Liver (tissue), 9 donors: ENCODE data around the gene WWOX. TPM values are rescaled to one million over a fixed set of nuclear protein-coding genes. Genes with fewer than 3 reads are reported as not detected.
A peak's percentile ranks its signal among the peaks of the same experiment; 100 is the strongest.

ENCODE experiments used
- DNase-seq: peaks from one replicate; pipeline ENCODE4 v3.0.0-alpha.2; 2017; ENCODE audit warnings: low spot score
- H3K27ac ChIP-seq, 2 donors: one replicate each; pipeline ENCODE4 v1.7.0; 2013; ENCODE audit warnings: inconsistent platforms in 2 of 2, low read length in 2 of 2, control low read depth in 1 of 2, low read depth in 1 of 2, mild to moderate bottlenecking in 1 of 2
- H3K27me3 ChIP-seq, 4 donors: one replicate each; pipeline versions ENCODE4 v1.6.1 to v1.7.0; 2013; ENCODE audit warnings: low read length in 3 of 4, inconsistent platforms in 1 of 4, mild to moderate bottlenecking in 1 of 4, moderate library complexity in 1 of 4; ENCODE audit not compliant: control insufficient read depth in 4 of 4, insufficient read depth in 4 of 4
- H3K36me3 ChIP-seq, 4 donors: one replicate each; pipeline versions ENCODE4 v1.6.1 to v1.7.0; 2013; ENCODE audit warnings: low read length in 3 of 4, mild to moderate bottlenecking in 3 of 4, low read depth in 1 of 4, moderate library complexity in 1 of 4; ENCODE audit not compliant: control insufficient read depth in 4 of 4, insufficient read depth in 3 of 4
- H3K4me1 ChIP-seq, 4 donors: one replicate each; pipeline versions ENCODE4 v1.6.1 to v1.7.0; 2013; ENCODE audit warnings: low read length in 3 of 4, mild to moderate bottlenecking in 3 of 4, moderate library complexity in 1 of 4; ENCODE audit not compliant: control insufficient read depth in 4 of 4, insufficient read depth in 4 of 4
- H3K4me3 ChIP-seq, 3 donors: one replicate each; pipeline versions ENCODE4 v1.6.1 to v1.7.0; 2013; ENCODE audit warnings: low read length in 3 of 3, control low read depth in 1 of 3, low read depth in 1 of 3, mild to moderate bottlenecking in 1 of 3
- H3K9ac ChIP-seq, 2 donors: one replicate each; pipeline ENCODE4 v1.7.0; 2013; ENCODE audit warnings: low read length in 2 of 2, mild to moderate bottlenecking in 2 of 2, moderate library complexity in 2 of 2, control low read depth in 1 of 2, low read depth in 1 of 2
- H3K9me3 ChIP-seq, 4 donors: one replicate each; pipeline versions ENCODE4 v1.6.1 to v1.7.0; 2013; ENCODE audit warnings: low read length in 3 of 4; ENCODE audit not compliant: control insufficient read depth in 4 of 4
- ATF3 ChIP-seq: IDR thresholded peaks from 2 replicates; pipeline ENCODE4 v1.6.1; 2016; ENCODE audit warnings: antibody characterized with exemption
- CTCF ChIP-seq: fragments of 150-350 bp; IDR thresholded peaks from 2 replicates; pipeline ENCODE4 v1.5.1; 2017; ENCODE audit warnings: improper control_type of control experiment, low read depth, low read length; ENCODE audit not compliant: missing input control
- EGR1 ChIP-seq, 2 donors: IDR thresholded peaks; 2 replicates each; pipeline ENCODE4 v1.6.1; 2016 to 2018; ENCODE audit warnings: antibody characterized with exemption in 2 of 2, low read depth in 2 of 2
- FOXA1 ChIP-seq: IDR thresholded peaks from 2 replicates; pipeline ENCODE4 v1.6.1; 2016; ENCODE audit warnings: antibody characterized with exemption
- FOXA2 ChIP-seq: IDR thresholded peaks from 2 replicates; pipeline ENCODE4 v1.6.1; 2016; ENCODE audit warnings: antibody characterized with exemption
- GABPA ChIP-seq, 2 donors: IDR thresholded peaks in 1 of 2; conservative IDR thresholded peaks in 1 of 2; 2 replicates each; pipeline ENCODE4 v1.6.1; 2016; ENCODE audit warnings: antibody characterized with exemption in 2 of 2, mild to moderate bottlenecking in 1 of 2, moderate library complexity in 1 of 2
- JUND ChIP-seq, 2 donors: IDR thresholded peaks; 2 replicates each; pipeline ENCODE4 v1.6.1; 2016; ENCODE audit warnings: antibody characterized with exemption in 2 of 2
- MAX ChIP-seq: IDR thresholded peaks from 2 replicates; pipeline ENCODE4 v1.6.1; 2016; ENCODE audit warnings: antibody characterized with exemption
- NR2F2 ChIP-seq: IDR thresholded peaks from 2 replicates; pipeline ENCODE4 v1.6.1; 2016; ENCODE audit warnings: antibody characterized with exemption
- RAD21 ChIP-seq, 2 donors: IDR thresholded peaks; 2 replicates each; pipeline ENCODE4 v1.6.1; 2016; ENCODE audit warnings: antibody characterized with exemption in 2 of 2, mild to moderate bottlenecking in 2 of 2
- REST ChIP-seq: IDR thresholded peaks from 2 replicates; pipeline ENCODE4 v1.6.1; 2016; ENCODE audit warnings: antibody characterized with exemption, mild to moderate bottlenecking
- TAF1 ChIP-seq: conservative IDR thresholded peaks from 2 replicates; pipeline ENCODE4 v1.6.1; 2016; ENCODE audit warnings: antibody characterized with exemption, mild to moderate bottlenecking
- YY1 ChIP-seq: IDR thresholded peaks from 2 replicates; pipeline ENCODE4 v1.6.1; 2016; ENCODE audit warnings: antibody characterized with exemption, mild to moderate bottlenecking
- ZBTB33 ChIP-seq: IDR thresholded peaks from 2 replicates; pipeline ENCODE4 v1.6.1; 2016; ENCODE audit warnings: antibody characterized with exemption
- WGBS: extraction: QIAGEN DNeasy Blood & Tissue Kit; methylation state at CpG from one replicate; pipeline ENCODE4 v1.1.7; 2013; 5-methylcytosine and 5-hydroxymethylcytosine counted together
- polyA plus RNA-seq, 2 donors: library from polyadenylated mRNA; stranded (reverse) in 1 of 2; unstranded in 1 of 2; fragments of 200-250 nt in 1 of 2; fragments of >200 nt in 1 of 2; fragmentation: Nextera tagmentation in 1 of 2; extraction: Ambion mirVana in 1 of 2; gene quantifications; one replicate each; pipeline versions ENCODE4 v1.2.1 to v1.2.3, GENCODE V29; 2013 to 2015
- total RNA-seq, 2 donors: library from RNA; depleted of rRNA; stranded (reverse); fragments of >200 nt; gene quantifications; one replicate each; pipeline ENCODE4 v1.2.3, GENCODE V29; 2014
- donor health status: healthy.
- donor health status: healthy.
- donor health status: healthy.
- donor health status: healthy.
- donor health status: healthy.

The WWOX gene
- total and polyA plus RNA-seq, 4 donors: 9.8 to 46.0 (median 15.3) TPM

- peaks cover 0 to 2% (median 0%) of the 10 kb centered on the region in 4 donors for H3K4me1 ChIP-seq
- H3K27ac ChIP-seq: no peak overlapping the region
- H3K27me3 ChIP-seq: no peaks in the 10 kb centered on the region
- WGBS: 93% methylated on average over 5 of the region's 5 CpGs
- DNase-seq: no peak
- no peak overlapping the region for H3K4me3 ChIP-seq
- H3K9me3 ChIP-seq: no peaks in the 10 kb centered on the region
- no peak overlapping the region for H3K9ac ChIP-seq
- TF ChIP-seq FOXA1: no peak
- TF ChIP-seq YY1: peak; percentile 28
- TF ChIP-seq TAF1: no peak
- no peaks in the 10 kb centered on the region for H3K36me3 ChIP-seq
Measured at GRCh38 chr16:78892951-78893733, 793.7 kb downstream of the WWOX start.

GRCh38 chr16:78894886-78895285, 795.4 kb downstream of the WWOX start:
- 92% methylated on average over 10 of the region's 10 CpGs for whole genome bisulfite sequencing
- Histone ChIP-seq H3K4me1 (no peaks in the 10 kb centered on the region), H3K27ac (no peak overlapping the region), H3K36me3 (no peaks in the 10 kb centered on the region), H3K4me3 (no peak overlapping the region), H3K9me3 (no peaks in the 10 kb centered on the region), H3K27me3 (no peaks in the 10 kb centered on the region), H3K9ac (no peak overlapping the region)
- DNase-seq: no peak
- TF ChIP-seq GABPA (IDR thresholded peaks at IDR 0.05 in 1 of 2, conservative IDR thresholded peaks at IDR 0.05 in 1 of 2): no peak
- TF ChIP-seq REST: no peak
- no peak for TF ChIP-seq MAX
- no peak for TF ChIP-seq NR2F2
- TF ChIP-seq ZBTB33: no peak
- TF ChIP-seq RAD21 (IDR thresholded peaks at IDR 0.05): no peak
- no peak for TF ChIP-seq FOXA2
- no peak for TF ChIP-seq CTCF
- no peak for TF ChIP-seq JUND (IDR thresholded peaks at IDR 0.05)
- TF ChIP-seq ATF3: no peak
- no peak for TF ChIP-seq YY1
- no peak for TF ChIP-seq EGR1 (IDR thresholded peaks at IDR 0.05; ENCODE audit: low read depth in 2 of 2)
